Dedifferentiated amniotic fluid mesenchymal stem cell (primary cell): ENCODE results near the gene ANKH.
A peak's percentile ranks its signal among the peaks of the same experiment; 100 is the strongest.

Source experiments
- DNase-seq: peaks from one replicate; pipeline ENCODE4 v3.0.0-alpha.2; 2016; ENCODE audit errors: extremely low spot score

Gene ANKH

GRCh38 chr5:14685757-14686156 lies 185.8 kb downstream of the ANKH start:
- DNase-seq, result peak; percentile 66

GRCh38 chr5:14684757-14685156 lies 186.8 kb downstream of the ANKH start:
- no peak for DNase-seq

GRCh38 chr5:14683906-14684455 lies 187.6 kb downstream of the ANKH start:
- DNase-seq, result no peak

GRCh38 chr5:14681236-14681752 lies 190.3 kb downstream of the ANKH start:
- no peak for DNase-seq

GRCh38 chr5:14679595-14679994 lies 192.0 kb downstream of the ANKH start:
- DNase-seq, result no peak

GRCh38 chr5:14678773-14679334 lies 192.7 kb downstream of the ANKH start:
- DNase-seq, result no peak

GRCh38 chr5:14676320-14676719 lies 195.3 kb downstream of the ANKH start:
- no peak for DNase-seq

GRCh38 chr5:14675865-14676300 lies 195.7 kb downstream of the ANKH start:
- DNase-seq, result no peak

- DNase-seq, result no peak
Observed at GRCh38 chr5:14674983-14675854, 196.4 kb downstream of the ANKH start.

- DNase-seq, result no peak
Observed at GRCh38 chr5:14673443-14673842, 198.1 kb downstream of the ANKH start.

- DNase-seq, result no peak
Observed at GRCh38 chr5:14672484-14673394, 198.8 kb downstream of the ANKH start.

GRCh38 chr5:14672082-14672481 lies 199.5 kb downstream of the ANKH start:
- no peak for DNase-seq

- DNase-seq, result no peak
Observed at GRCh38 chr5:14671414-14671813, 200.2 kb downstream of the ANKH start.

- no peak for DNase-seq
Observed at GRCh38 chr5:14669975-14670374, 201.6 kb downstream of the ANKH start.

- DNase-seq, result no peak
Observed at GRCh38 chr5:14669415-14669814, 202.2 kb downstream of the ANKH start.

GRCh38 chr5:14668181-14668591 lies 203.4 kb downstream of the ANKH start:
- no peak for DNase-seq

GRCh38 chr5:14667770-14668169 lies 203.8 kb downstream of the ANKH start:
- no peak for DNase-seq

- no peak for DNase-seq
Observed at GRCh38 chr5:14667290-14667689, 204.3 kb downstream of the ANKH start.

GRCh38 chr5:14666357-14666756 lies 205.2 kb downstream of the ANKH start:
- no peak for DNase-seq

- no peak for DNase-seq
Observed at GRCh38 chr5:14665949-14666348, 205.6 kb downstream of the ANKH start.

- no peak for DNase-seq
Observed at GRCh38 chr5:14665101-14665822, 206.3 kb downstream of the ANKH start.
